Common myeloid progenitor, CD34-positive (primary cell): ENCODE results near the gene CRB2.
A peak's percentile ranks its signal among the peaks of the same experiment; 100 is the strongest.

Experiments
- CTCF ChIA-PET: fragments of 350-600 bp; sonication (Branson Sonifier 250); formaldehyde crosslinking; loops from one replicate; lab custom pipeline; 2021; ENCODE audit warnings: antibody characterized with exemption; lab: Charles Lee
- POLR2A ChIA-PET: fragments of 350-600 bp; sonication (Branson Sonifier 250); formaldehyde crosslinking; loops from one replicate; lab custom pipeline; 2021; ENCODE audit warnings: antibody characterized with exemption; lab: Charles Lee
- DNase-seq, 3 donors: peaks; one replicate each; pipeline versions ENCODE4 v3.0.0 to v3.0.0-alpha.2; 2013
- H3K27ac ChIP-seq, 2 experiments: 1 replicate in 1 of 2; 2 replicates in 1 of 2; pipeline ENCODE4 v1.7.0; 2013; ENCODE audit warnings: inconsistent platforms in 2 of 2, low read length in 2 of 2, mild to moderate bottlenecking in 2 of 2, low read depth in 1 of 2, moderate library complexity in 1 of 2; ENCODE audit not compliant: severe bottlenecking in 2 of 2, insufficient read depth in 1 of 2, poor library complexity in 1 of 2
- H3K27me3 ChIP-seq, 5 experiments: replicated peaks in 2 of 5; 1 replicate in 3 of 5; 2 replicates in 2 of 5; pipeline versions ENCODE4 v1.6.1 to v1.7.0; 2013; ENCODE audit warnings: low read length in 4 of 5, mild to moderate bottlenecking in 2 of 5, moderate library complexity in 2 of 5, inconsistent platforms in 1 of 5; ENCODE audit not compliant: insufficient read depth in 5 of 5, control insufficient read depth in 4 of 5
- H3K36me3 ChIP-seq, 4 experiments: 1 replicate in 2 of 4; 2 replicates in 2 of 4; pipeline versions ENCODE4 v1.6.1 to v1.7.0; 2013; ENCODE audit warnings: low read length in 3 of 4, control low read depth in 1 of 4, mild to moderate bottlenecking in 1 of 4; ENCODE audit not compliant: control insufficient read depth in 4 of 4, insufficient read depth in 4 of 4
- H3K4me1 ChIP-seq, 4 experiments: 1 replicate in 3 of 4; 2 replicates in 1 of 4; pipeline versions ENCODE4 v1.6.1 to v1.7.1; 2013; ENCODE audit warnings: low read length in 3 of 4, mild to moderate bottlenecking in 3 of 4, control low read depth in 1 of 4, inconsistent platforms in 1 of 4, moderate library complexity in 1 of 4; ENCODE audit not compliant: control insufficient read depth in 4 of 4, insufficient read depth in 4 of 4; ENCODE audit errors: control extremely low read depth in 1 of 4
- H3K4me3 ChIP-seq, 7 experiments: 1 replicate in 4 of 7; 2 replicates in 3 of 7; pipeline versions ENCODE4 v1.5.1 to v1.7.0; 2013; ENCODE audit warnings: mild to moderate bottlenecking in 7 of 7, low read length in 6 of 7, moderate library complexity in 6 of 7, inconsistent platforms in 2 of 7, low read depth in 2 of 7, control low read depth in 1 of 7; ENCODE audit not compliant: insufficient read depth in 4 of 7, control insufficient read depth in 1 of 7; ENCODE audit errors: extremely low read depth in 1 of 7
- H3K9me3 ChIP-seq, 5 experiments: 1 replicate in 4 of 5; 2 replicates in 1 of 5; pipeline versions ENCODE4 v1.6.1 to v1.7.1; 2013; ENCODE audit warnings: low read length in 4 of 5, mild to moderate bottlenecking in 2 of 5, inconsistent platforms in 1 of 5, low read depth in 1 of 5, moderate library complexity in 1 of 5; ENCODE audit not compliant: control insufficient read depth in 4 of 5, insufficient read depth in 2 of 5; ENCODE audit errors: control extremely low read depth in 1 of 5
- WGBS: methylation state at CpG from one replicate; pipeline ENCODE4 v1.1.5; 2013; ENCODE audit not compliant: insufficient coverage; 5-methylcytosine and 5-hydroxymethylcytosine counted together

CRB2 gene

DNA sequence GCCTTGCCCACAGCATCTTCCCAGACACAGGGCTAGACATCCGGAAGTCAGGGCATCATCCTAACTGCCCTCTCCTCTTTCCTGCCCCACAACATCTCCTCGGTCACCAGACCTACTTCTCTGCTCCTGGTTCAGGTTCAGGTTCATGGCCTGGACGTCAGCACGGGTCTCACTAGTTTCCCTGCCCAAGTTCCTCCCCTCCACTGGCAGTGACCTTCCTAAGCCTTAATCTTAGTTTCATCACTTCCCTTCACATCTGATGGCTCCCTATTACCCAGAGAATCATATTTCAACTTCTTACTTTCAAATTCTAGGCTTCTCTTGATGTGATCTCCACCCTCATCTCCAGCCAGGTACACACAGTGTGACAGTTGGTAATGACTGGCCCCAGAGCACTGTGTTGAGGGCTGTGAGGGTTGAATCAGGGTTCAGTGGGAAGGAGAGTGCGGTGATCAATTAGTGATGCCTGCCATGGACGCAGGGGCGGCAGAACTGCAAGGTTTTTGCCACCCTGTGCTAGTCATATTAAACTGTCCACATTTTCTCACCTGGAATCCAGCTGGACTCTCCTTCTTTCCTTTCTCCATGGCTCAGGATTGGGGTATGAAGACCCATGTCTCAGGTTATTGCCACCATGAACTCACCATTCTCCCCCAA is 34.3 kb upstream of the CRB2 start:
- DNase-seq: no peak
- no peak overlapping the region for H3K4me3 ChIP-seq
- H3K27ac ChIP-seq: no peak overlapping the region
- ChIA-PET POLR2A (no interaction called here), CTCF (interaction anchor here (7.7 kb wide), 1 partner anchor 17 kb away, joined by 47 read pairs; no protein-coding TSS in a partner anchor)
- H3K27me3 ChIP-seq: no peaks in the 10 kb centered on the region
- no peaks in the 10 kb centered on the region for H3K9me3 ChIP-seq
- H3K36me3 ChIP-seq: no peaks in the 10 kb centered on the region
- H3K4me1 ChIP-seq: peaks cover 9 to 72% (median 45%) of the 10 kb centered on the region in 4 experiments
- 94% methylated on average over 6 of the region's 7 CpGs for WGBS

DNA sequence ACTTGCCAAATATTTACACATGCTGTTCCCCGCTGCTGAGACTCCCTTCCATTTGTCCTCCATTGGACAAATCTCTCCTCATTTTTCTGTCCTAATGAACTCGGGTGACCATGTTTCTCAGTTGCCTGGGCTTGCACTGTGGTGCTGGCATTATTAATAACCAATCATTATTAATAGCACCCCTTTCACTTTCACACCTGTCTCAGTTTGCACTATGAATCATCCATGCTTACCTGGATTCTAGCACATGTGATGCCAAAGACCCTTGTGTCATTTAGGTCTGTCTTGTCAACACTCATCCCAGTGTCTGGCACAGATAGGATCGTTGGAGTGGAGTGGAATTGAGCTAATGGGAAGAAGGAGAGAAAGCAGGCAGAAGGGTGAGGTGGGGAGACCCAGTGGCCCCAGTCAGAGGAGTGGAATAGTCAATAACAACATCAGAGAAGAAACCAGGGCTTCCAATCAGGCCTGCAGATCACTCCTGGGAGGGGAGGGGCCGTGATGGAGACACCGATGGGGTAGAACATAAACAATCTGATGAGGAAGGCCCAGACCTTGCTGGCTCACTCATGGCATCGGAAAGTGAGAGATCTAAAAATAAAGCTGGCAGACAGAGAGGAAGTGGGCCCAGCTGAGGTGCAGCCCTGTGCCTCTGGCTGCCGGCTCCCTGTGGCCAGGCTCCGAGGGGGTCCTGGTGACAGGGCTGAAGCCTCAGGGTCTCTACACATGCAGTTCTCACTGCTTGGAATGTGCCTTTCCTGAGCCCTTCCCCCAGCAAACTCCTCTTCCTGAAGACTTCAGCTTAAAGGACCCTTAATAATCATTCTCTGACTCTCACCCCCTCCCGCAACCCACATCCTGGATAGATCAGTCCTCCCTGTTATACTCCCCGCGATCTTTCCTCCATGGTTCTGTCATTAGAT is 33.5 kb upstream of the CRB2 start:
- Histone ChIP-seq H3K4me3 (peak overlapping the region in 4 of 7 experiments; percentile 21 to 47 (median 40)), H3K27ac (peak overlapping the region; percentile 3 to 66), H3K4me1 (peaks cover 9 to 72% (median 45%) of the 10 kb centered on the region in 4 experiments), H3K27me3 (no peaks in the 10 kb centered on the region), H3K9me3 (no peaks in the 10 kb centered on the region), H3K36me3 (no peaks in the 10 kb centered on the region)
- DNase-seq: peak; percentile 40 to 87 (median 78)
- ChIA-PET POLR2A (interaction anchor here (0.7 kb wide), 1 partner anchor 9 kb away, joined by 3 read pairs; no protein-coding TSS in a partner anchor), CTCF (interaction anchor here (0.6 to 7.7 kb wide), 2 partner anchors 17 to 1309 kb away, joined by 3 to 47 read pairs; no protein-coding TSS in a partner anchor)
- WGBS: 21% methylated on average over 11 of the region's 11 CpGs

GRCh38 chr9:123323196-123324013 is 32.6 kb upstream of the CRB2 start:
- no peaks in the 10 kb centered on the region for H3K27me3 ChIP-seq
- no peak for DNase-seq
- peak overlapping the region; percentile 3 to 66 for H3K27ac ChIP-seq
- H3K9me3 ChIP-seq: no peaks in the 10 kb centered on the region
- H3K4me3 ChIP-seq: peak overlapping the region in 3 of 7 experiments; percentile 40 to 47 (median 40)
- CTCF ChIA-PET: interaction anchor here (0.6 to 7.7 kb wide), 3 partner anchors 16 to 1308 kb away, joined by 3 to 47 read pairs (median 11); no protein-coding TSS in a partner anchor
- H3K4me1 ChIP-seq: peaks cover 9 to 68% (median 42%) of the 10 kb centered on the region in 4 experiments
- no peaks in the 10 kb centered on the region for H3K36me3 ChIP-seq
- POLR2A ChIA-PET: interaction anchor here (0.6 to 0.7 kb wide), 2 partner anchors 10 to 399 kb away, joined by 3 read pairs; no protein-coding TSS in a partner anchor
- 59% methylated on average over 12 of the region's 13 CpGs for WGBS

DNA sequence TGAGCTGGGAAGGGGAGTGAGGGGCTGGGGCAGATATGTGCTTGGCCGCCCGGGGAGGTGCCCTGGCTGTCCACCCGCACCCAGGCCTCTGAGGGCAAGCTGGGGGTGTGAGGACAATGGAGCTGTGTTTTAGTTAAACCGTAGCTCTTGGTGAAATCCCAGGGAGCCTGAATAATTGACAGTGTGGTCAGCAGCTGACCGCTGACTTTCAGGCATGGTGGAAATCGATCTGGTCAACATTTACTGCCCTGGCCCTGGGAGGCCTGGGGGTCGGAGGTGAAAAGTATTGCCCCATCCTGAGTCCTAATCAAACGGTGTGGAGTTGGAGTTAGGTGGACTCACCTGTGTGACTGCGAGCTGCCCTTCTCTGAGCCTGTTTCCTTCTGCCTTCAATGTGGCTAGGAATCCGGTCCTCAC is 31.2 kb upstream of the CRB2 start:
- H3K36me3 ChIP-seq: no peaks in the 10 kb centered on the region
- H3K27ac ChIP-seq: no peak overlapping the region
- H3K4me1 ChIP-seq: peaks cover 9 to 73% (median 50%) of the 10 kb centered on the region in 4 experiments
- no peak for DNase-seq
- WGBS: 93% methylated on average over 8 of the region's 10 CpGs
- ChIA-PET CTCF (interaction anchor here (1.2 to 7.7 kb wide), 3 partner anchors 9 to 19 kb away, joined by 3 to 47 read pairs (median 11); no protein-coding TSS in a partner anchor), POLR2A (no interaction called here)
- no peaks in the 10 kb centered on the region for H3K9me3 ChIP-seq
- no peak overlapping the region for H3K4me3 ChIP-seq
- H3K27me3 ChIP-seq: no peaks in the 10 kb centered on the region

DNA sequence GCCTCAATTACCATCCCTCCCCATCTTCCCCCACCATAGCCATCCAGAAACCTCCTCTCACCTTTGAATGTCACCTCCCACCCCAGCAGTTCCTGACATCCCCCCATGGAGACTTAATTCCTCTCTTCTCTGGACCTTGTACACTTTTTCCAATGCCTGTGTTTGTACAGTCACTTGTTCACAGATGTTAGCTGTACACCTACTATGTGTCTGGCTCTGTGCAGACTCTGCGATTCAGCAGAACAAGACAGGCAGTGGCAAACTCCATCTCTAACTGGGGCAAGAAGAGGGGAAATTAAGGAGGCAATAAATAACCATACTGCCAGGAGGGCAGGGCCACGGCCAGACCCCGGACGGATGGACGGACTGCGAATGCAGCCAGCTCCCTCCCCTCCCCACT is 29.8 kb upstream of the CRB2 start:
- POLR2A ChIA-PET: interaction anchor here (1.0 to 1.4 kb wide), 2 partner anchors 13 to 57 kb away, joined by 3 to 4 read pairs; partner anchors contain the start of gene STRBP

DNA sequence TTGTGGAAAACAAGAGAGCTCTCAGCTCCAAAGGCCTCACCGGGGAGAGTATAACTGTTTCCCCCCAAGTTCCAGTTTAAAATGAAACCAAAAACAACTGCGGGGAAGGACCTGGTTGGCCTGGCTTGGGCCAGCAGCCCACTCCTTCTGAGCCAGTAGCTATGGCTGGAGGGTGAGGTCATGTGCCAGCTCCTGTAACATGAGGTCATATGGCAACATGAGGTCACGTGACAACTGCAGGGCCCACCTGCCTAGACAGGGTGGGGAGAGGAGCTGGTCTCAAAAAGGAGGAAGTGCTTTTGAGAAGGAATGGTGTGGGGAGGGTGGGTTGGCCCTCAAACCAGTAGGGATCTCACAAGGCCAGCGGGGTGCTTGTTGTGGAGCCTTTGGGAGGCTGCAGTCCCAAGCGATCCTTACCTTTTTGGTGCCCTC is 29.3 kb upstream of the CRB2 start:
- DNase-seq: peak; percentile 88 to 98 (median 96)
- no peaks in the 10 kb centered on the region for H3K36me3 ChIP-seq
- POLR2A ChIA-PET: interaction anchor here (1.0 to 1.4 kb wide), 2 partner anchors 13 to 58 kb away, joined by 3 to 4 read pairs; partner anchors contain the start of gene STRBP
- H3K4me1 ChIP-seq: peaks cover 9 to 69% (median 50%) of the 10 kb centered on the region in 4 experiments
- 36% methylated on average over 5 of the region's 5 CpGs for WGBS
- no peaks in the 10 kb centered on the region for H3K27me3 ChIP-seq
- CTCF ChIA-PET: interaction anchor here (1.3 to 7.7 kb wide), 4 partner anchors 13 to 58 kb away, joined by 3 to 47 read pairs (median 6); partner anchors contain the start of gene STRBP
- peak overlapping the region; percentile 22 to 62 for H3K27ac ChIP-seq
- no peaks in the 10 kb centered on the region for H3K9me3 ChIP-seq
- H3K4me3 ChIP-seq: peak overlapping the region in 5 of 7 experiments; percentile 16 to 61 (median 24)

More for the DNA sequence above, 29.8 kb upstream of the CRB2 start:
- H3K4me1 ChIP-seq: peaks cover 9 to 70% (median 51%) of the 10 kb centered on the region in 4 experiments
- 15% methylated on average over 4 of the region's 6 CpGs for WGBS
- peak overlapping the region; percentile 22 to 62 for H3K27ac ChIP-seq
- no peaks in the 10 kb centered on the region for H3K9me3 ChIP-seq
- no peaks in the 10 kb centered on the region for H3K27me3 ChIP-seq
- DNase-seq: peak in 1 of 3 donors; percentile 30
- CTCF ChIA-PET: interaction anchor here (1.3 to 7.7 kb wide), 5 partner anchors 13 to 58 kb away, joined by 3 to 47 read pairs (median 8); partner anchors contain the start of gene STRBP
- H3K36me3 ChIP-seq: no peaks in the 10 kb centered on the region
- peak overlapping the region in 5 of 7 experiments; percentile 16 to 61 (median 24) for H3K4me3 ChIP-seq
